Left kidney (tissue), 2 donors: Measurements from ENCODE around the gene TRIM66. TPM values are rescaled to one million over a fixed set of nuclear protein-coding genes. Genes with fewer than 3 reads are reported as not detected.

Experiments used
- DNase-seq: peaks from one replicate; pipeline ENCODE4 v3.0.0-alpha.2; 2013
- polyA plus RNA-seq: library from polyadenylated mRNA; unstranded; fragments of 120-200 nt; gene quantifications from one replicate; pipeline ENCODE4 v1.2.1, GENCODE V29; 2013; ENCODE audit not compliant: insufficient read length

Gene TRIM66
- polyA plus RNA-seq, 1 donor: 14.8 TPM

DNA sequence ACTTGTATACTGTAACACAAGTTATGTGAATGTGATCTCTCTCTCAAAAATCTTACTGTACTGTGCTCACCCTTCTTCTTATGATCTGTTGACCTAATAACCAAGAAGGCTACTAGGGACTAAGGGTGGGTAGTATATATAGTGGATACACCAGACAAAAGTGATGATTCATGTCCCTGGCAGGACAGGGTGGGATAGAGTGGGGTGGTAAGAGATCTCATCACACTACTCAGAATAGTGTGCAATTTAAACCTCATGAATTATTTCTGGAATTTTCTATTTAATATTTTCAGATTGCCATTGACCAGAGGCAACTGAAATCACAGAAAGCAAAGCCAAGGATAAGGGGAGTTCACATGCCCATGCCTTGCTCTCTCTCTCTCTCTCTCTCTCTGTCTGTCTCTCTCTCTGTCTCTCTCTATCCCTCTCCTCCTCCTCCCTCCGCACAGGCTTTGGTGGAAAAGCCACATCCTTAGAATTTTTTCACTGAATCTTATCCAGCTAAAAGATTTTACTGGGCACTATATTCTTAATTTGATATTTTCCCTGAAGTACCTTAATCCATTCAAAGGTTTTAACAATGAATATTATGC is 76.4 kb downstream of the TRIM66 start:
- no peak for DNase-seq

DNA sequence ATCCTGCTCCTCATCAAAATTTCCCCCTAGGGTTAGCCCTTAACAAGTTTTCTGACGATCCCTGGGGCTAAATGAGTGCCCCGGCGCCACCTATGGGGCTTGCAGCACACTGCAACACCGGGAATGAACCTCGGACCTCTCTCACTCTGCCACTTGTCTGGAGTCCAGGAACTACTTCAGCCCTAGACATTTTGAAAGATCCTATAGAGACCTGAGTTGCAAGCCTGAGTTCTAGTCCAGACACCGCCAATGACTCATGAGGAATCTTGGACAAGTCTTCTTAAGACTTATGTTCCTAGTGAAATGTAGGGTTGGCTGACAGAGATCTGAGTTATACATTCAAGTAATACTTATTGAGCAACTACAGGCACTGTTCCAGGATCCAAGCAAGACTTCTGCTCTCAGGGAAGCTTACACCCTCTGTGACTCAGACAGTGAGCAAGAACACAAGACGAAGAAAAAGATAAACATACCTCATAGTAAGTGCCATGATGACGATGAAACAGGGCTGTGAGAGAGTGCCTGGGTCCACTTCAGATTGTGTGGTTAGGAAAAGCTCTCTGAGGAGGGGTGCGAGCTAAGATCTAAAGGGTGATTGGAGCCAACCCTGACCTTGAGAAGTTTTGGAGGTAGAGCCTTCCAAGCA is 78.3 kb downstream of the TRIM66 start:
- no peak for DNase-seq

DNA sequence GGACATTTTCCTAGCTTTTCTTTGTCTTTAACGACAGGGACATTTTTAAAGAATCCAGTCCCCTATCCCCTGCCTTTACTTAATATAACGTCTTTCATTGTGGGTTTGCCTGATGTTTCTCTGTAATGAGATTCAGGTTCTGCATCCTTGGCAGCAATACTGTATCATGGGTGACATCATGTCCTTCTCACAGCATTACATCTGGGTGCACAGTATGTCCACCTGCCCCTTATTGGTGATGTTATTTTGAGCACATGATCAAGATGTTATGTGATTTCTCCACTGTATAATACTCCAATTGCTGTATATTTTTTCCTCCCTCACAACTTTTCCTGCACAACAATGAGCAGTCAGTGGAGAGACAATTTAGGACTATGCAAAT is 78.8 kb downstream of the TRIM66 start:
- DNase-seq: no peak

DNA sequence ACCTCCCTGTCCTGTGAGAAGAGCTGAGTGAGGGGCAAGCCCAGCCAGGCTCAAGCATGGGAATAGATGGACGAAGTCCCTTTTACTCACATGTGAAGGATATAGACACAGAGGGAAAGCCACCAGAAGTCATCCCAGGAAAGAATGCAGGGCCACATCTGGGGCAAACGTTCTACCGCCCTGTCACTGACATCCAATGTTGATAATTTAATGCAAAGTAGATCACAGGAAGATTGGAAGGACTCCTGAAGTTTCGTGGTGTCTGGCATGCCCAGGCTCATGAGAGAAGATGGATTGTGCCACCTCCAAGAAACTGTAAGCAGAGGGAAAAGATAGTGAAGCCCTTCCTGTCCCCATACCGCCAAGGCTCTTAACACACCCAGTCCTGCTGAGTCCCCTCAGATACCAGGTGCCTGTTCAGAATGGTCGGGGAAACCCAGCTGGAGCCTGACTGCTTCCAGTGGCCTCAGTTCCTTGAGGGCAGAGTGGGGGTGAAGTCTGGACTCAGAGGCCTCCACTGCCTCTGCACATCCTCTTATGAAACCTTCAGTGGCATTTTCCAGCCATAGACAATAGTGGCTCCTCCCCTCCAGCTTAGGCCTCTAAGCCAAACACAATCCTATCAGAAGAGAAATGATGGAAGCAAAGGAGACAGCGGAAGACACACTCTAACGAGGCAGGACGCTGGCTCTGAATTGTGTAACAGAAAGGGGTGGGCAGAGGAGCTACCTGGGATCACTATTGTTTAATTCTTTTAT is 80.9 kb downstream of the TRIM66 start:
- DNase-seq: no peak

DNA sequence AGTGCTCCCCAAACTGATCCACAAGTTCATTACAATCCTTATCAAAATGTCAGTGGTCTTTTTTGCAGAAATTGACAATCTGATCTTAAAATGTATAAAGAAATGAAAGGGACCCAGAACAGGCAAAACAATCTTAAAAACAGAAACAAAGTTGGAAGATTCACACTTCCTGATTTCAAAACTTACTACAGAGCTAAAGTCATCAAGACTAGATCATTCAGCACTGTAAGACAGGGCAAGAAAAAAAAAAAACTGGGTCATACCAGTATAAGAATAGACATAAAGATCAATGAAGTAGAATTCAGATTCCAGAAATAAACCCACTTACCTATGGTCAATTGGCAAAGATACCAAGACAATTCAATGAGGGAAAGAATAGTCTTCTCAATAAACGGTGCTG is 84.0 kb downstream of the TRIM66 start:
- DNase-seq: no peak

DNA sequence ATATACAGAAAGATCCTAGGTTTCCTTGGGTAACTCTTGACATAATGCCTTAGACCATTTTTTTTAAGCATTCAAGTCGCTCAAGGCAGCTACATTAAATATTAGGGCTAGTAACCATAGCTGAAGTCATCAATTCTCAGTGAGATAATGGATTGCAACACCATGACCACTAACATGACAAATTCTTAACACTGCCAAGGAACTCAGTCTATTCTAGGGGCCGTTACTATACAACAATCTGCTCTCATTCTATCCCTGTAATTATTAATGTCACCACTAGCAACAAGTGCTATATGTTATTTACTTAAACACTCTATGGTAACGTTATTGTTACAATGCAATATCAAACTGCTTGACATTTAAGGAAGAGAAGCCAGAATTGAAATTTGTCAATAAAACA is 85.3 kb downstream of the TRIM66 start:
- DNase-seq: no peak

DNA sequence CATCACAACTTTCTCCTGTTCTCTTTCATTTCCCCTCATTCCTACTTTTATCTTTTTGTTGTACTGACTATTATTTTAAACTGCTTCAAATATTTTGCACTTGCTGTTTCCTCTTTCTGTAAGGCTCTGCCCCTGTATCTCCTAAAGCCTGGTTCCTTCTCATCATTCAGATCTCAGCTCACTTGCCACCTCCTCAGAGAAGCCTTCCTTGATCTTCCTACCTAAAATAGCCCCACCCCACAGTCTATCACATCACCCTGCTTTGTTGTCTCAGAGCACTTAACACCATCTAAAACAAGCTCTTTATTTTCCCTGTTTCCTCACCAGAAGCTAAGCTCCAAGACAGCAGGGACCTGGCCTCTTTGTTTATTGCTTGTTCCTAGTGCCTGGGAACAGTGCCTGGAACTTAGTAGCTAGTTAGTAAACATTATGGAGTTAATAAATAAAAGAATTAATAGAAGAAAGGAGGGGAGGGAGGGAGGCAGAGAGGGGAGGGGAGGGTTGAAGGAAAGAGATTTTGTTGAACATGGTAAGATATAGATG is 85.9 kb downstream of the TRIM66 start:
- DNase-seq: no peak

DNA sequence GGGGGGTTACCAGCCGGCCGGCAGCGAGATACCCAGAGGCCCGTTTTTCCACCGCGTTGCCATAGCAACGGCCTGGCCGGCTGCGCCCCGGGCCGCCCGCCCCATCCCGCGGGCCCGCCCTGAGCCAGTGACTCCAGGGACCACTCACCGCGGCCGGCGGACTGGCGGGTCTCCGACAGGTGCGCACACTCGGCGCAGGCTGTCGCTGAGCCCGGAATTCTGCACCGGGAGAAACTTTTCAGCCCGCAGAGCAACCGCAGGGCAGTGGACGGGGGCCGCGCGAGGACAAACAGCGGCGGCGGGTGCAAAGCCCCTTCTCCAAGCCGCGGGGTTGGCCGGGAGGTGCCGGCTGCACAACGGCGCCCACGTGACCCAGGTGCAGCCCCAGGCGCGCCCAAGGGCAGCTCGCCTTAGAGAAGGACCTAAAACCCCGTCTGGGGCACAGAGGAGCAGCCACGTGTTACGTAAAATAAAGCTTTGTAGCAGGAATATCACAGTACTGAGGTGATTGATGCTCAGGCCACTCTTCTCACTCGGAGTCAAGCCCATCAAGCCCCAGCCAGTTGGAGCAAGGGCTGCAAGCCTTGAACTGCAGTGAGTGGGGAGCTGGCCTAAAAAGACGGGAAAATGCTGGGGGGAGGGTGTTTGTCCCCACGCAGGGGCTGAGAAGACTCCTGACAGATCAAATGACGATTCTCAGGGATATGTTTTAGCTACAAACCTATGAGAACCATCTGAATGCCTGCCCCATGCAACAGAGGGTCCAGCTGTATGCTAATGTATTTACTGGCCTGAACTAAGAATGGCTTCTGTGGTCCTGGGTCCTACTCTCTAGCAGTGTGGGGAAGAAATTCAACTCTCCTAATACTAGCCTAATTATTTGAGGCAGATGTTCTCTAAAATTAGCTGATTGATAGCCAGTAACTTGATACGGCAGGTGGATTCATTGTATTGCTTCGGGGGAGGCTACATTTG is 88.2 kb downstream of the TRIM66 start, which contains the start of gene STK33:
TSS of gene STK33 (minus strand) at position 294 of the 975 bp plus-strand sequence. CDS start 119,323 bp downstream, outside the sequence.
- peak; percentile 59 for DNase-seq

DNA sequence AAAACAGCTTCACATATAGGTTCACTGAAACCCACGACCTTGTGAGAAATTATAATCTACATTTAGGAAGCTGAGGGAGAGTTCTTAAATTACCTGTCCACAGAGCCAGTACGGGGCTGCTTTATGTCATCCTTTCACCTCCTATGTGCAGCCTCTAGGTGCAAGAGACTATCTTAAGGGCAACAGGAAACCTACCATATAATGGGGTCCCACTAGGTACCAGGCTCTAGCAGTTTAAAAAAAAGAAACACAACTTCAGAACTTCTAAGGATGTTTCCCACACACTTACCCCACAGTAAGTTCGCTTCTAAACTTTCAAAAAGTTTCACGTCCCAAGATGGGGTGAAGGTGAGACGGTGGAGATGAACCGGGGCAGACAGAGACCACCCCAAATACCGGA is 89.0 kb downstream of the TRIM66 start:
- no peak for DNase-seq

DNA sequence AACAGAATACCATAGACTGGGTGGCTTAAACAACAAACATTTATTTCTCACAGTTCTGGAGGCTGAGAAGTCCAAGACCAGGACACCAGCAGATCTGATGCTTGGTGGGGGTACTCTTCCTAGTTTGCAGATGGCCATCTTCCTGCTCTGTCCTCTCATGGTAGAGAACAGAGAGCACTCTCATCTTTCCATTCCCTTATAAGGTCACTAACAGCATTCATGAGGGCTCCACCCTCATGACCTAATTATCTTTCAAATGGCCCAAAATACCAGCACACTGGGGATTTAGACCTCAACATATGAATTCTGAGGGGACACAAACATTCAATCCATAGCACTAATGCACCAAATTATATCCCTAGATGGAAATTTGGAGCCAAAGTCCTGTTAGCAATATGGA is 94.5 kb downstream of the TRIM66 start:
- no peak for DNase-seq

DNA sequence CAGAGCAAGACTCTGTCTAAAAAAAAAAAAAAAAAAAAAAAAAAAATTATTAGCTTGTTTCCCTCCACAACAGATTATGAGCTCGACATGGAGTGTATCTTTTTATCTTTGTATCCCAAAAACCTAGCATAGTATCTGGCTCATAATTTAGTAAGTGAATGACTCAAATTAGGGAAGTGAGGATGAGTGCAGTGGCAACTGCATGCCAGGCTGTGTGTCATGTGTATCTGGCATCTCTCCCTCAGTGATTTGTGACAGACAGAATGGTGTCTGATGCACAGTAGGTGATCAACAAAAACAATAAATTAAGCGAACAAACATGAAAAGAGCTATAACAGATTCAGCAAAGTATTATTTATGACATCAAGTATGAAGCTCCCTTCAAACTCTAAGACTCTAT is 95.7 kb downstream of the TRIM66 start:
- DNase-seq: no peak

DNA sequence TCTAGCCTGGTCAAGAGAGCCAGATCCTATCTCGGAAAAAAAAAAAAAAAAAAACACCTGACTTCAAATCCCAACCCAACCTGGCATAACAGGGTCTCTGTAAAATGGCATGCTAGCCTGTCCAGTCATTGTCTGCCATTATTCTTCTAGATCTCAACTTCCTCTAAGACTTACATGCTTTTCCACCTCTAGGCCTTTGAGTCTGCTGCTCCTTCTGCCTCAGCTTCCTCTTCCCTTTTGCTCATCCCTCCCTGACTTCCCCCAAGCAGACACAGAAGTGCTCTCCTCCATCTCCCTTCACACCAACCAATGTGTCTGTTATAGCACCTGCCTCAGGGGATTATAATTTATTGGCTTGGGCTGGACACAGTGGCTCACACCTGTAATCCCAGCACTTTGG is 96.3 kb downstream of the TRIM66 start:
- DNase-seq: no peak

DNA sequence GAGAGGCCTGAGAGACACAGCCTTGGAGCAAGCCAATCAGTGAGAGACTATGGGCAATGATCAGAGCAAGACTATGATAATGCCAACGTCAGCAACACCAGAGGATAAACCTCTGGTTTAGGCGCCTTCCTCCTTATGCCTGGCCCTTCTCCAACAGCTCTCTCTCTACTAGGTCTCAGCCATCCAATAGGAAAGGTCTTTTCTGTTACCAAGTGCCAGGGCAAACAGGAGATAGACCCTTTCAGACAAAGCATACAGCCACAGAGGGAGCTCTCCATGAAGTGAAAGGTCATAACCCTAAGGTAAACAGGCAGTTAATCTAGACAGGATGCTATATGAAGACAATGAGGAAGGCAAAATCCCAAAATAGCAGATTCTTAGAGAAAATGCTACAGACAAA is 98.0 kb downstream of the TRIM66 start:
- DNase-seq: no peak

DNA sequence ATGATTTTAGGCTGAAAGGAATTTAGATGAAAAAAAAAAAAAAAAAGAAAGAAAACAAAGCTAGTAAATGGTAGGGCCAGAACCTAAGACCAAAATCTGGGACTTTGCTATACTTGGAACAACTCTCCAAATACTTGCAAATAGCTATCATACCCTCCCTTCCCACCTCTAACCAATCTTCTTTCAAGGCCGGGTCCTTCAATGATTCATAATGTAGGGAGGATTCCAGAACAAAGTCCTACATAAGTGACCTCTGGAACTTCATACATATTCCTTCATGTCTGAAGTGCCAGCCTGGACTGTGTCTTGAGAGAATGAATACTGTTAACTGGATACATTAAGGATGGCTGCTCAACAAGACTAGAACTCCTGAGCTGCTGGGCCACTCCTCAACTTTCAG is 98.4 kb downstream of the TRIM66 start:
- no peak for DNase-seq

DNA sequence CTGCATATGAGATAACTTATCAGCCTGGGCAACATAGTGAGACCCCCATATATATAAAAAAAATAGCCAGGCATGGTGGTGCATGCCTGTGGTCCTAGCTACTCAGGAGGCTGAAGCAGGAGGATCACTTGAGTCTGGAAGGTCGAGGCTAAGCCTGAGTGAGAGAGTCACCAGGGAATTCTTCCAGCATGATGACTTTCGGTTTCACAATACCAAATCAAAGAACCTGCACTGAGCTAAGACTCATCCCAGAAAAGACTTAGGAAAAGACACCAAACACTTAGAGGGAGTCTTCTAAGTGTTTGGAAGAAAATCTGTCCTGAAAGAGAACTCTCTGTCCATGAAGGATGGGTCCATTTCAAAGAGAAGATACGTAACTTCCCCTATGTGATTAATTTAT is 101.2 kb downstream of the TRIM66 start:
- no peak for DNase-seq

DNA sequence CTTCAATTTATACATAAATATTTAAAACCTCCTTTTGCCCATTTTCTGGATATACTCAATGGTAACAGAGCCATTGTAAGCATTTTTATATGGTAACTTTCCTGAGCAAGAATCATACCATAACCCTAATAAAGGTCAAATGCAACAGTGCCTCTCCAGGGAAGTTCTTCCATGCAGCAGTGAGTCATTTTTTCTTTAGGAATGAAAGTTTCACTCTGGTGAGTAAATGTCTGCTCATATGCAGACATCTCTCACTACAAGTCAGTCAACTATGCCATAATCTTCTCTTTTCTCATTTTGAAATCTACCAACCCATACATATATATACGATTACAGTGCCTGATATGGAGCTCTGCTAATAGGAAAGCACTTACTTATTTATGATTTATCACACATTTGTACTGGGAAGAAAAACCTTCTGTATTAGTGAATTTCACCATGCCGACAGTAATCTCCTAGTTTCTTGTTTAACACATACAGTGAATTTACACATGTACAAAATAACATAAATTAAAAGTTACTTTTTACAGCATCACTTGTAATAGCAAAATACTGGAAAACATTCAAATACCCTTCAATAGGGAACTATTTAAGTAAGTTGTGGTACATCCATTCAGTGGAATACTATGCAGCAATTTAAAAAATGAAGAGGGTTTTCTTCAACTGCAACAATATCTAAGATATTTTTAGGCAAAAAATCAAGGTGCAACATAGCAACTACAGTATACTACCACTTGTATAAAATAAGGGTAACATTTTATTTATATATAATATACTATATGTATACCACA is 104.5 kb downstream of the TRIM66 start:
- no peak for DNase-seq

DNA sequence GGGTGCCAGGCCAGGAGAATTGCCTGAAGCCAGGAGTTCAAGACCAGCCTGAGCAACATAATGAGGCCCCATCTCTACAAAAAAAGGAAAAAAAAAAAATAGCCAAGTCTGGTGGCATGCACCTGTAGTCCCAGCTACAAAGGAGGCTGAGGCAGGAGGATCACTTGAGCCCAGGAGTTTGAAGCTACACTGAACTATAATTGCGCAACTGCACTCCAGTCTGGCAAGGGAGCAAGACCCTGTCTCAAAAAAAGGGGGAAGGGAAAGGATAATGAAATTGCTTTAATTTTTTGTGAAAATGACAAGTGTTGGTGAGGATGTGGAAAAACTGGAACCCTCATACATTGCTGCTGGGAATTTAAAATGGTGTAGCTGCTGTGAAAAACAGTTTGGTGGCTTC is 107.7 kb downstream of the TRIM66 start:
- DNase-seq: no peak

DNA sequence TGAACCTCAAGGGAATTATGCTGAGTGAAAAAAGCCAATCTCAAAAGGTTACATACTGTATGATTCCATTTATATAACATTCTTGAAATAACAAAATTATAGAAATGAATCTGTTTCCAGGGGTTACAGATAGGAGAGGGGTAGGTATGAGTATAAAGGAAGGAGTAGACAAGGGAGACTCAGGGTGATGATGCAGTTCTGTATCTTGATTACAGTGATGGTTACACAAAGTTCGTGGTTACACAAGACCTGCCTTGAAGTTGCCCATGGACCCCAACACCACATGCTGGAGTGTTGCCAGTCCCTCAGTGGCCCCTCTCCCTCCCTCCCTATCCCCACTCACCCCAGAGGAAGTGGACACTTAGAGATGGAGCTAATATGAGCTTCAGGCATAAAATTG is 108.7 kb downstream of the TRIM66 start:
- no peak for DNase-seq

DNA sequence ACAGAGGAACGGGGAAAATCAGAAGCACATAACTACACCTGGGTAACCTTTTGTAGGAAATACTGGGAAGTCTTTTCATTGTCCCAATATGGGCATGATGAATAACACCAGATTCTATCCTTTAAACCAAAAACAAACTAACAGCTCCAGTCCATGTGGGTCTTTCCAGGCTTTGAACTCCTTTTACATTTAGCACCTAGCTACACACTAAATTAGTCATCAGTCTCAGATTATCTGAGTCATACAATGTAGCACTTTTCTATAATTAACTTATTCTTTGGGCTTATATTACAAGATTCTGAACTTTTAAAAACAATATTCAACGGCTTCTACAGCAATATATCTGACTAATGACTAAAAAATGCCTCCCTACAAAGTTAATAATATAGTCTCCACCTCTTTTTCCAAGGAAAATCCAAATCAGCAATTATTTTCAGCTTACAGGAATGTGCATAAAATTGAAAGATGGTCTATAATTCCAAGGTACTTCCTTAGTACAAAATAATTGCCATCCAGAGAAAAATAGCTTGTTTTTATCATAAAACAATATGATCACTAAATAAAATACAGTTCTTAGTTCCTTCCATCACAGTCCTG is 114.8 kb downstream of the TRIM66 start:
- no peak for DNase-seq

DNA sequence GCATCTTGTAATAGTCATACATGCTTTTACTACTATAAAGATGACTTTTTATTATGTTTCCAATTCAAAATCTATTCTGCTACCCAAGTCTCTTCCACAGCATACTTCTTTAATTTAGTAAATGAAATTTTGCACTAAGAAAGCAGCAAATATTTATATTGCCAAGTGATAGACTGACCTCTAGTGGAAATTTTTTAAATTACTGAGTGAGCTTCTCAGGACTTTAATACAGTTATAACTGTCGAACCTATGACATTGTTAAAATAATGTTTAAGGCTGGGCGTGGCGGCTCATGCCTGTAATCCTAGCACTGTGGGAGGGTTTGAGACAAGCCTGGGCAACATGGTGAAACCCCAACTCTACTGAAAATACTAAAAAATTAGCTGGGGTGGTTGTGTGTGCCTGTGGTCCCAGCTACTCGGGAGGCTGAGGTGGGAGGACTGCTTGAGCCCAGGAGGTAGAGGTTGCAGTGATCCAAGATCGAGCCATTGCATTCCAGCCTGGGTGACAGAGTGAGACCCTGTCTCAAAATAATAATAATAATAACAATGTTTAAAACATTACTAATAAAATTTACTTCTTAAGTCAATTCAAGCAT is 115.8 kb downstream of the TRIM66 start:
- peak; percentile 46 for DNase-seq
